OCI-LY7 (cell line): ENCODE measurements around the gene TUBGCP2. TPM values are rescaled to one million over a fixed set of nuclear protein-coding genes. Genes with fewer than 3 reads are reported as not detected.

Experiments used
- BruUV-seq: library from RNA; stranded (reverse); fragments of 400-500 nt; replicated peaks from 2 replicates; lab custom pipeline; 2021; lab: Mats Ljungman, UMichigan
- CTCF ChIA-PET: fragments of 300-600 bp; sonication (Branson Sonifier 250); formaldehyde crosslinking; loops from one replicate; lab custom pipeline; 2022; ENCODE audit warnings: antibody characterized with exemption; ENCODE audit not compliant: unreplicated experiment; lab: Charles Lee
- POLR2A ChIA-PET: fragments of 300-600 bp; sonication (Branson Sonifier 250); formaldehyde crosslinking; loops from one replicate; lab custom pipeline; 2022; ENCODE audit warnings: antibody characterized with exemption; lab: Charles Lee
- DNase-seq: peaks from one replicate; pipeline ENCODE4 v3.0.0-alpha.2; 2015; ENCODE audit warnings: low spot score
- H2AFZ ChIP-seq: fragments of 200-600 bp; sonication (generic), shearing (Covaris generic); 2 replicates; pipeline ENCODE4 v1.6.1; 2014; ENCODE audit warnings: mild to moderate bottlenecking, antibody characterized with exemption, low read length, moderate library complexity
- H3K27ac ChIP-seq: fragments of 200-600 bp; sonication (generic); 2 replicates; pipeline ENCODE4 v1.5.1; 2014; ENCODE audit warnings: mixed run types, low read depth, mild to moderate bottlenecking, moderate library complexity, low read length, inconsistent platforms; ENCODE audit not compliant: poor library complexity, severe bottlenecking
- H3K36me3 ChIP-seq: fragments of 200-600 bp; sonication (generic); 2 replicates; pipeline ENCODE4 v1.6.1; 2014; ENCODE audit warnings: mild to moderate bottlenecking, antibody characterized with exemption, low read length, moderate library complexity, mixed read lengths; ENCODE audit not compliant: insufficient read depth
- H3K4me1 ChIP-seq: fragments of 200-600 bp; sonication (generic); 2 replicates; pipeline ENCODE4 v1.5.1; 2014; ENCODE audit warnings: mild to moderate bottlenecking, low read length; ENCODE audit not compliant: insufficient read depth, poor library complexity, severe bottlenecking
- H3K4me2 ChIP-seq: fragments of 200-600 bp; sonication (generic); 2 replicates; pipeline ENCODE4 v1.6.1; 2014; ENCODE audit warnings: mild to moderate bottlenecking, low read length
- H3K4me3 ChIP-seq: fragments of 200-600 bp; sonication (generic); 2 replicates; pipeline ENCODE4 v1.5.1; 2014; ENCODE audit warnings: mild to moderate bottlenecking, low read depth, low read length; ENCODE audit not compliant: poor library complexity, severe bottlenecking
- H3K79me2 ChIP-seq: fragments of 200-600 bp; sonication (generic); 2 replicates; pipeline ENCODE4 v1.6.1; 2016; ENCODE audit warnings: low read depth, mild to moderate bottlenecking, low read length, moderate library complexity, mixed read lengths; ENCODE audit not compliant: insufficient read depth
- H3K9me2 ChIP-seq: fragments of 200-600 bp; sonication (generic); 2 replicates; pipeline ENCODE4 v1.6.1; 2016; ENCODE audit warnings: mild to moderate bottlenecking, low read length, mixed read lengths; ENCODE audit not compliant: insufficient read depth
- H3K9me3 ChIP-seq: fragments of 200-600 bp; sonication (generic); 2 replicates; pipeline ENCODE4 v1.6.1; 2014; ENCODE audit warnings: mild to moderate bottlenecking, mixed run types, low read length, mixed read lengths
- H4K20me1 ChIP-seq: fragments of 200-600 bp; sonication (generic); 2 replicates; pipeline ENCODE4 v1.6.1; 2014; ENCODE audit warnings: mild to moderate bottlenecking, antibody characterized with exemption, low read length, moderate library complexity, mixed read lengths; ENCODE audit not compliant: insufficient read depth
- CTCF ChIP-seq: fragments of 200-600 bp; sonication (generic); conservative IDR thresholded peaks from 2 replicates; pipeline ENCODE4 v1.5.1; 2014; ENCODE audit warnings: mild to moderate bottlenecking, antibody characterized with exemption, low read length, moderate library complexity, mixed read lengths
- EZH2phosphoT487 ChIP-seq: fragments of 200-600 bp; sonication (generic); IDR thresholded peaks from 2 replicates; pipeline ENCODE4 v1.6.1; 2018; ENCODE audit warnings: low read depth, borderline replicate concordance, mild to moderate bottlenecking, mixed run types, antibody characterized with exemption, low read length, moderate library complexity, mixed read lengths
- intact Hi-C: fragments of 100-400 bp; cut with micrococcal nuclease; formaldehyde crosslinking; loops from one replicate; pipeline ENCODE4 v1.10.0; 2022; ENCODE audit not compliant: unreplicated experiment
- total RNA-seq, 2 experiments: library from RNA; depleted of rRNA in 1 of 2; stranded (reverse); fragments of >200 nt in 1 of 2; shearing (Covaris generic) in 1 of 2; gene quantifications; 2 replicates each; pipeline ENCODE4 v1.2.3, GENCODE V29; 2014 to 2022

The TUBGCP2 gene
- total RNA-seq, 2 experiments from 2014 or later, result 40.5 to 56.1 TPM

GRCh38 chr10:133239990-133240389, 68.7 kb downstream of the TUBGCP2 start:
- Histone ChIP-seq H4K20me1 (no peaks in the 10 kb centered on the region; the same call in 1 of the 2 replicates), H3K36me3 (no peaks in the 10 kb centered on the region), H3K4me3 (no peak overlapping the region), H3K9me3 (no peaks in the 10 kb centered on the region), H2AFZ (no peak overlapping the region), H3K9me2 (no peaks in the 10 kb centered on the region), H3K79me2 (no peaks in the 10 kb centered on the region), H3K4me1 (no peaks in the 10 kb centered on the region), H3K27ac (no peak overlapping the region), H3K4me2 (no peak overlapping the region)
- BruUV-seq, result no TSS peak
- CTCF ChIA-PET, result interaction anchor here (1.1 kb wide), 1 partner anchor 97 kb away, joined by 3 read pairs; no protein-coding TSS in a partner anchor
- DNase-seq, result no peak
- POLR2A ChIA-PET, result no interaction called here
- intact Hi-C loops, result loop anchor here (10.0 kb wide), 1 partner anchor 275 kb away; no protein-coding TSS in a partner anchor
- TF ChIP-seq EZH2phosphoT487 (no peak), CTCF (no peak)

DNA sequence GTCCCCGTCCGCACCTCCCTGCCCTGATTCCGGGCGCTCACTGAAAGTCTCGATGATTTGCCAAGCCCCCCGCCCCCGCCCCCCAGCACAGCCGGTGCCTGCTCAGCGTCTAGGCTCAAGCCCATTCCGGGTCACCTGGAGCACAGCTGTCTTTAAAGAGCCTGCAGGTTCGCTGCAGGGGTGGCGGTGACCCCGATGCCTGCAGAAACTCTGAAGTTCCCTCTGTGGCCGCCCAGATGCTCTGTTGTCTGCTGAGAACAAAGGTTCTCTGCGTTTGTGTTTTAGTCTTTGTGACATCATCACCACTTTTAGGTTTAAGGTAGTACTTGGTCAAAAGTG, 70.2 kb downstream of the TUBGCP2 start:
- CTCF ChIA-PET, result no interaction called here
- no peak overlapping the region for H3K27ac ChIP-seq
- no peaks in the 10 kb centered on the region for H3K4me1 ChIP-seq
- no peaks in the 10 kb centered on the region for H3K9me3 ChIP-seq
- no peaks in the 10 kb centered on the region for H3K36me3 ChIP-seq
- BruUV-seq, result no TSS peak
- H3K4me2 ChIP-seq, result no peak overlapping the region
- intact Hi-C loops, result no loop called here
- no peak overlapping the region for H3K4me3 ChIP-seq
- H3K79me2 ChIP-seq, result no peaks in the 10 kb centered on the region
- TF ChIP-seq CTCF (no peak), EZH2phosphoT487 (no peak)
- POLR2A ChIA-PET, result no interaction called here
- DNase-seq, result no peak
- H2AFZ ChIP-seq, result no peak overlapping the region
- H3K9me2 ChIP-seq, result no peaks in the 10 kb centered on the region
- H4K20me1 ChIP-seq, result no peaks in the 10 kb centered on the region; the same call in 1 of the 2 replicates

GRCh38 chr10:133237588-133238465, 70.8 kb downstream of the TUBGCP2 start, which contains the start of gene VENTX:
Gene VENTX (plus strand): TSS chr10:133237855. CDS start chr10:133237915, 60 bp downstream.
- H2AFZ ChIP-seq, result no peak within 1 kb of the TSS
- H4K20me1 ChIP-seq, result no peaks in the 10 kb centered on the region; the same call in 1 of the 2 replicates
- H3K79me2 ChIP-seq, result no peaks in the 10 kb centered on the region
- intact Hi-C loops, result no loop called here
- ChIA-PET CTCF (no interaction called here), POLR2A (no interaction called here)
- H3K9me3 ChIP-seq, result no peaks in the 10 kb centered on the region
- H3K27ac ChIP-seq, result no peak within 1 kb of the TSS
- H3K4me2 ChIP-seq, result no peak within 1 kb of the TSS
- TF ChIP-seq CTCF, result no peak
- no peak for TF ChIP-seq EZH2phosphoT487
- no peaks in the 10 kb centered on the region for H3K4me1 ChIP-seq
- no peaks in the 10 kb centered on the region for H3K36me3 ChIP-seq
- no peaks in the 10 kb centered on the region for H3K9me2 ChIP-seq
- BruUV-seq, result no TSS peak
- no peak within 1 kb of the TSS for H3K4me3 ChIP-seq
- DNase-seq, result no peak
